Caco-2 (cell line): ENCODE data around the gene ABCF2. TPM values are rescaled to one million over a fixed set of nuclear protein-coding genes. Genes with fewer than 3 reads are reported as not detected.

Source experiments
- BruUV-seq: library from RNA; stranded (reverse); fragments of 400-500 nt; replicated peaks from 2 replicates; lab custom pipeline; 2021; lab: Mats Ljungman, UMichigan
- CTCF ChIA-PET: fragments of 300-600 bp; sonication (Branson Sonifier 250); formaldehyde crosslinking; loops from one replicate; lab custom pipeline; 2022; ENCODE audit warnings: antibody characterized with exemption; lab: Charles Lee
- POLR2A ChIA-PET: fragments of 300-600 bp; sonication (Branson Sonifier 250); formaldehyde crosslinking; loops from one replicate; lab custom pipeline; 2022; ENCODE audit warnings: antibody characterized with exemption; lab: Charles Lee
- DNase-seq, 2 experiments: peaks; one replicate each; pipeline versions ENCODE4 v3.0.0 to v3.0.0-alpha.2; 2020 to 2022
- H3K27me3 ChIP-seq: replicated peaks from 2 replicates; pipeline ENCODE4 v1.6.0; 2011; ENCODE audit warnings: low read length; ENCODE audit not compliant: control insufficient read depth, insufficient read depth
- H3K36me3 ChIP-seq: 2 replicates; pipeline ENCODE4 v1.5.1; 2011; ENCODE audit warnings: low read length; ENCODE audit not compliant: control insufficient read depth, insufficient read depth
- H3K4me1 ChIP-seq: fragments of 250-450 bp; sonication (Bioruptor Pico); 2 replicates; pipeline ENCODE4 v1.5.1; 2020; ENCODE audit warnings: mild to moderate bottlenecking
- H3K4me3 ChIP-seq: 2 replicates; pipeline ENCODE4 v1.5.1; 2011; ENCODE audit warnings: low read depth, mild to moderate bottlenecking, control low read depth, low read length
- H3K9me3 ChIP-seq: fragments of 250-450 bp; sonication (Bioruptor Pico); 2 replicates; pipeline ENCODE4 v1.5.1; 2020; ENCODE audit warnings: mild to moderate bottlenecking, moderate library complexity
- H3K27ac Mint-ChIP-seq: one replicate; pipeline ENCODE4 v1.8.0; 2022; ENCODE audit warnings: mixed read lengths; ENCODE audit not compliant: unreplicated experiment
- H3K27me3 Mint-ChIP-seq: one replicate; pipeline ENCODE4 v1.8.0; 2022; ENCODE audit warnings: mixed read lengths; ENCODE audit not compliant: insufficient read depth, unreplicated experiment
- H3K36me3 Mint-ChIP-seq: one replicate; pipeline ENCODE4 v1.8.0; 2022; ENCODE audit warnings: mild to moderate bottlenecking, mixed read lengths; ENCODE audit not compliant: insufficient read depth, unreplicated experiment
- H3K4me1 Mint-ChIP-seq: one replicate; pipeline ENCODE4 v1.8.0; 2022; ENCODE audit warnings: low read depth, mixed read lengths; ENCODE audit not compliant: unreplicated experiment
- H3K4me3 Mint-ChIP-seq: one replicate; pipeline ENCODE4 v1.8.0; 2022; ENCODE audit warnings: mild to moderate bottlenecking, moderate library complexity, mixed read lengths; ENCODE audit not compliant: unreplicated experiment
- H3K9me3 Mint-ChIP-seq: one replicate; pipeline ENCODE4 v1.8.0; 2022; ENCODE audit warnings: mixed read lengths; ENCODE audit not compliant: unreplicated experiment
- CTCF ChIP-seq, 2 experiments: fragments of 200-600 bp in 1 of 2; IDR thresholded peaks; 1 replicate in 1 of 2; 2 replicates in 1 of 2; pipeline versions ENCODE4 v1.5.1 to v1.8.0; 2011 to 2022; ENCODE audit warnings: antibody characterized with exemption in 1 of 2, control low read depth in 1 of 2, inconsistent platforms in 1 of 2, low read depth in 1 of 2, low read length in 1 of 2, mild to moderate bottlenecking in 1 of 2, moderate library complexity in 1 of 2; ENCODE audit not compliant: insufficient read depth in 1 of 2, severe bottlenecking in 1 of 2, unreplicated experiment in 1 of 2
- intact Hi-C: fragments of 100-400 bp; cut with micrococcal nuclease; formaldehyde crosslinking; loops from one replicate; pipeline ENCODE4 v1.10.0; 2022; ENCODE audit not compliant: unreplicated experiment
- total RNA-seq: library from RNA; stranded (reverse); gene quantifications from 2 replicates; pipeline ENCODE4 v1.2.3, GENCODE V29; 2022

The ABCF2 gene
- total RNA-seq, 1 experiment from 2014 or later: 57.8 TPM

- Mint-ChIP-seq H3K4me1 (no peaks in the 10 kb centered on the region), H3K27ac (no peak overlapping the region), H3K9me3 (no peaks in the 10 kb centered on the region), H3K36me3 (no peaks in the 10 kb centered on the region), H3K27me3 (peaks cover 20% of the 10 kb centered on the region), H3K4me3 (no peak overlapping the region)
- Histone ChIP-seq H3K27me3 (no peaks in the 10 kb centered on the region; the same call in 1 of the 2 replicates), H3K4me3 (no peak overlapping the region), H3K36me3 (no peaks in the 10 kb centered on the region), H3K9me3 (no peaks in the 10 kb centered on the region), H3K4me1 (no peaks in the 10 kb centered on the region)
- ChIA-PET CTCF (no interaction called here), POLR2A (no interaction called here)
- TF ChIP-seq CTCF (IDR thresholded peaks at IDR 0.05; ENCODE audit: insufficient read depth in 1 of 2, low read depth in 1 of 2, low read length in 1 of 2, severe bottlenecking in 1 of 2, unreplicated experiment in 1 of 2): no peak
- no peak for DNase-seq
- BruUV-seq: no TSS peak
- intact Hi-C loops: no loop called here
Observed at GRCh38 chr7:151201344-151201743, 25.7 kb downstream of the ABCF2 start.

GRCh38 chr7:151198945-151199848 lies 27.8 kb downstream of the ABCF2 start:
- Mint-ChIP-seq H3K4me3 (no peak overlapping the region), H3K27ac (no peak overlapping the region), H3K27me3 (peaks cover 11% of the 10 kb centered on the region), H3K9me3 (no peaks in the 10 kb centered on the region), H3K4me1 (no peaks in the 10 kb centered on the region), H3K36me3 (no peaks in the 10 kb centered on the region)
- Histone ChIP-seq H3K4me1 (no peaks in the 10 kb centered on the region), H3K27me3 (0 out of 2 replicates have a peak, but pooled peaks cover 1% of the 10 kb centered on the region), H3K9me3 (no peaks in the 10 kb centered on the region), H3K4me3 (no peak overlapping the region), H3K36me3 (no peaks in the 10 kb centered on the region)
- intact Hi-C loops: no loop called here
- no TSS peak for BruUV-seq
- TF ChIP-seq CTCF (IDR thresholded peaks at IDR 0.05; ENCODE audit: insufficient read depth in 1 of 2, low read depth in 1 of 2, low read length in 1 of 2, severe bottlenecking in 1 of 2, unreplicated experiment in 1 of 2): no peak
- ChIA-PET POLR2A (no interaction called here), CTCF (no interaction called here)
- DNase-seq: no peak

- no peak for DNase-seq
- no peak for TF ChIP-seq CTCF (IDR thresholded peaks at IDR 0.05; ENCODE audit: insufficient read depth in 1 of 2, low read depth in 1 of 2, low read length in 1 of 2, severe bottlenecking in 1 of 2, unreplicated experiment in 1 of 2)
- no peak overlapping the region for H3K4me3 ChIP-seq
- Mint-ChIP-seq H3K9me3 (no peaks in the 10 kb centered on the region), H3K27me3 (peaks cover 11% of the 10 kb centered on the region), H3K4me1 (no peaks in the 10 kb centered on the region), H3K4me3 (no peak overlapping the region), H3K27ac (no peak overlapping the region), H3K36me3 (no peaks in the 10 kb centered on the region)
- H3K27me3 ChIP-seq: 0 out of 2 replicates have a peak, but pooled peaks cover 3% of the 10 kb centered on the region
- no peaks in the 10 kb centered on the region for H3K36me3 ChIP-seq
- CTCF ChIA-PET: no interaction called here
- no peaks in the 10 kb centered on the region for H3K4me1 ChIP-seq
- intact Hi-C loops: no loop called here
- BruUV-seq: no TSS peak
- POLR2A ChIA-PET: no interaction called here
- no peaks in the 10 kb centered on the region for H3K9me3 ChIP-seq
Observed at GRCh38 chr7:151197932-151198331, 29.1 kb downstream of the ABCF2 start.
